ENCODE data around the gene POLD3.
A peak's percentile ranks its signal among the peaks of the same experiment; 100 is the strongest.

Gene POLD3

DNA sequence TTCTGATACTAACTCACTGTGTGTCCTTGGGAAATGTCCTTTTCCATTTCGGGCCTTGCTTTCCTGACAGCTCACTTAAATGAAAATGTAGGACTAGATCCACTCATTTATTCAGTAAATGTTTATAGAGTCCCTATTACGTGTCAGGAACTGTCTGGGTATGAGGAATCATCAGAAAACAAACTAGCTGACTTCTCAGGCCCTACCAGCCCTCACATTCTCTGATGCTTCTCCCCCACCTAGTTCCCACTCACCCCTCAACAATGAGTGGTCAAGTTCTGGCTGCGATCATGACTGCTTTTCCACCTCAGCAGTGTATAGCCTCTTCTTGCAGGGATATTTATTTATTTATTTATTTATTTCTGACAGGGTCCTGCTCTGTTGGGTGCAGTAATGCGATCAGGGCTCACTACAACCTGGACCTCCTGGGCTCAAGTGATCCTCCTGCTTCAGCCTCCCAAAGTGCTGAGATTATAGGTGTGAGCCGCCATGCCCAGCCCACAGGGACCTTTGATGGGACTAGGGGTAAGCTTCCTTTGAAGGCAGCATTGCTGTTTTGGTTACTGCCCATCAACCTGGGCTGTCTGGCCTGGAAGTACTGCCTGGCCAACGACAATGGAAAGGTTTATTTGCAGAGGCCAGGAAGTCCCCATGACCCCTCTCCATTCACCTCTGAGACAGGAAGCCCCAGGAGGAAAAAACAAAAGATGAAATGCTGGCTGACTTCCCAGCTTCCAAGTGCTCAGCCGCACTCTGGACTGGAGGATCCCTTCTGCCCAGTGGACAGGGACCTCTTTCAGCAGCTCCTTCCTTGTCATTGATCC lies 33.1 kb upstream of the POLD3 start:
- Histone ChIP-seq H3K4me1 (ENCODE audit: control extremely low read depth in 1 of 4, control insufficient read depth in 4 of 4, insufficient read depth in 4 of 4, low read length in 3 of 4) (no peaks in the 10 kb centered on the region), H3K4me3 (ENCODE audit: control insufficient read depth in 1 of 7, extremely low read depth in 1 of 7, insufficient read depth in 4 of 7, low read depth in 2 of 7, low read length in 6 of 7) (no peak overlapping the region), H3K27ac (ENCODE audit: insufficient read depth in 1 of 2, low read depth in 1 of 2, low read length in 2 of 2, poor library complexity in 1 of 2, severe bottlenecking in 2 of 2) (no peak overlapping the region), H3K36me3 (ENCODE audit: control insufficient read depth in 4 of 4, insufficient read depth in 4 of 4, low read length in 3 of 4) (no peaks in the 10 kb centered on the region), H3K27me3 (replicated peaks in 2 of 5; ENCODE audit: control insufficient read depth in 4 of 5, insufficient read depth in 5 of 5, low read length in 4 of 5) (no peaks in the 10 kb centered on the region), H3K9me3 (ENCODE audit: control extremely low read depth in 1 of 5, control insufficient read depth in 4 of 5, insufficient read depth in 2 of 5, low read depth in 1 of 5, low read length in 4 of 5) (peaks cover 0 to 12% (median 0%) of the 10 kb centered on the region in 5 experiments)
- 73% methylated on average over 5 of the region's 7 CpGs for WGBS (ENCODE audit: insufficient coverage)
- no peak for DNase-seq
- CTCF ChIA-PET, result interaction anchor here (0.6 to 1.6 kb wide), 6 partner anchors 10 to 119 kb away, joined by 3 to 6 read pairs (median 3); no protein-coding TSS in a partner anchor
- POLR2A ChIA-PET, result no interaction called here

GRCh38 chr11:74559934-74560309 lies 32.5 kb upstream of the POLD3 start:
- CTCF ChIA-PET, result interaction anchor here (0.6 to 1.6 kb wide), 3 partner anchors 96 to 120 kb away, joined by 3 to 4 read pairs (median 3); no protein-coding TSS in a partner anchor
- H3K4me3 ChIP-seq (ENCODE audit: control insufficient read depth in 1 of 7, extremely low read depth in 1 of 7, insufficient read depth in 4 of 7, low read depth in 2 of 7, low read length in 6 of 7), result no peak overlapping the region
- H3K4me1 ChIP-seq (ENCODE audit: control extremely low read depth in 1 of 4, control insufficient read depth in 4 of 4, insufficient read depth in 4 of 4, low read length in 3 of 4), result no peaks in the 10 kb centered on the region
- H3K36me3 ChIP-seq (ENCODE audit: control insufficient read depth in 4 of 4, insufficient read depth in 4 of 4, low read length in 3 of 4), result no peaks in the 10 kb centered on the region
- POLR2A ChIA-PET, result interaction anchor here (0.7 kb wide), 1 partner anchor 140 kb away, joined by 3 read pairs; no protein-coding TSS in a partner anchor
- 100% methylated on average over 1 of the region's 2 CpGs for WGBS (ENCODE audit: insufficient coverage)
- peaks cover 0 to 12% (median 0%) of the 10 kb centered on the region in 5 experiments for H3K9me3 ChIP-seq (ENCODE audit: control extremely low read depth in 1 of 5, control insufficient read depth in 4 of 5, insufficient read depth in 2 of 5, low read depth in 1 of 5, low read length in 4 of 5)
- H3K27me3 ChIP-seq (replicated peaks in 2 of 5; ENCODE audit: control insufficient read depth in 4 of 5, insufficient read depth in 5 of 5, low read length in 4 of 5), result no peaks in the 10 kb centered on the region
- H3K27ac ChIP-seq (ENCODE audit: insufficient read depth in 1 of 2, low read depth in 1 of 2, low read length in 2 of 2, poor library complexity in 1 of 2, severe bottlenecking in 2 of 2), result no peak overlapping the region
- DNase-seq, result no peak

DNA sequence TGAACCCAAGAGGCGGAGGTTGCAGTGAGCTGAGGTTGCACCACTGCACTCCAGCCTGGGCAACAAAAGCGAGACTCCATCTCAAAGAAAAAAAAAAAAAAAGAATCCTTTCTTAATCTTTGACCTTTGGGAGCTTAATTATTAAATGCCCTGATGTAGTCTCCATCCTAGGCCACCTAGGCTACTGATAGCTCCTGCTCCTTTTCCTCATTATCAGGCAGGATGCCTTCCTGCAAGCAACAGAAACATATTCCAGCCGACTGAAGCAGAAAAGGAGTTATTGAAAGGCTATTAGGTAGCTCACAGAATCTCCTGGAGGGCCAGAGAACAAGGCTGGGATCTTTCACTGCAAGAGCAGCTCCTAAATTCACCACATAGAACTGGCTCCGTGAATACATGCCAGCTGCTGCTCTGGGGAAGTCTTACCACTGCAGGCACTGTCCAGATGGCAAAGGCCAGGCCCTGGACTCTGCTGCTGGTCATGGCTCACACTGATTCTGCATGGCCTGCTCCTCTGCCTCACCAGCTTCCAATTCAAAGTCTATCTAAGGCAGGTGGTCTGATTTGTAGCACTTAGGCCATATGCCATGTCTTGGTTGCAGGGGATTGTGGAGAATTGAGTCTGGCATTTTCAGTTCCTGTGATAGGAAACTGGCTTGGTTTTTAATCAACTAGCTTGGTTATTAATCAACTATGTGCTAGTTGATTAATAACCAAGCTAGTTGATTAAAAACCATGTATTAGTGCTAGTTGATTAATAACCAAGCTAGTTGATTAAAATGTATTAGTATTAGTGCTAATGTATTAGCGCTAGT lies 26.0 kb upstream of the POLD3 start:
- Histone ChIP-seq H3K4me1 (ENCODE audit: control extremely low read depth in 1 of 4, control insufficient read depth in 4 of 4, insufficient read depth in 4 of 4, low read length in 3 of 4) (no peaks in the 10 kb centered on the region), H3K36me3 (ENCODE audit: control insufficient read depth in 4 of 4, insufficient read depth in 4 of 4, low read length in 3 of 4) (no peaks in the 10 kb centered on the region), H3K9me3 (ENCODE audit: control extremely low read depth in 1 of 5, control insufficient read depth in 4 of 5, insufficient read depth in 2 of 5, low read depth in 1 of 5, low read length in 4 of 5) (peaks cover 0 to 7% (median 0%) of the 10 kb centered on the region in 5 experiments), H3K4me3 (ENCODE audit: control insufficient read depth in 1 of 7, extremely low read depth in 1 of 7, insufficient read depth in 4 of 7, low read depth in 2 of 7, low read length in 6 of 7) (no peak overlapping the region), H3K27me3 (replicated peaks in 2 of 5; ENCODE audit: control insufficient read depth in 4 of 5, insufficient read depth in 5 of 5, low read length in 4 of 5) (no peaks in the 10 kb centered on the region), H3K27ac (ENCODE audit: insufficient read depth in 1 of 2, low read depth in 1 of 2, low read length in 2 of 2, poor library complexity in 1 of 2, severe bottlenecking in 2 of 2) (no peak overlapping the region)
- DNase-seq, result no peak
- ChIA-PET CTCF (interaction anchor here (0.7 to 13.0 kb wide), 5 partner anchors 8 to 179 kb away, joined by 3 to 242 read pairs (median 4); no protein-coding TSS in a partner anchor), POLR2A (no interaction called here)
- 88% methylated on average over 3 of the region's 5 CpGs for WGBS (ENCODE audit: insufficient coverage)

DNA sequence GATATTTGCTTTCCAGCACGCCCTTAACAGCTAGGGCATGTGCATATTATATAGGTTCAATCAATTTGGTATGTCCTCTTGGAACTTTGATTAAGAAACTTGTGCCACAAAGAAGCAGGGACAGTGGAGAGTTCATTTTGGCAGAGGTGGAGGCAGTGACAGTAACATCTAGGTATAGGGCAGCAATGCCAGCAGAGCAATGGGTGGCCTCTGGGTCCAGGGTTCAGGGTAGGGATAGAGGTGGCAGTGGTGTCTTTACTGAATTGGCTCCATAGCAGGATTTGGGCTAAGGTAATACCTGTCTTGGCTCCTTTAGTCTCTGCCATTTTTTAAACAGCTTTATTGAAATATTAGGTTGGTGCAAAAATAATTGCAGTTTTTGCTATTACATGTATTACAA lies 24.4 kb upstream of the POLD3 start:
- WGBS (ENCODE audit: insufficient coverage), result 100% methylated on average over 1 of the region's 1 CpG
- H3K9me3 ChIP-seq (ENCODE audit: control extremely low read depth in 1 of 5, control insufficient read depth in 4 of 5, insufficient read depth in 2 of 5, low read depth in 1 of 5, low read length in 4 of 5), result no peaks in the 10 kb centered on the region
- H3K27me3 ChIP-seq (replicated peaks in 2 of 5; ENCODE audit: control insufficient read depth in 4 of 5, insufficient read depth in 5 of 5, low read length in 4 of 5), result no peaks in the 10 kb centered on the region
- no peak overlapping the region for H3K4me3 ChIP-seq (ENCODE audit: control insufficient read depth in 1 of 7, extremely low read depth in 1 of 7, insufficient read depth in 4 of 7, low read depth in 2 of 7, low read length in 6 of 7)
- no peak overlapping the region for H3K27ac ChIP-seq (ENCODE audit: insufficient read depth in 1 of 2, low read depth in 1 of 2, low read length in 2 of 2, poor library complexity in 1 of 2, severe bottlenecking in 2 of 2)
- H3K36me3 ChIP-seq (ENCODE audit: control insufficient read depth in 4 of 4, insufficient read depth in 4 of 4, low read length in 3 of 4), result no peaks in the 10 kb centered on the region
- DNase-seq, result no peak
- H3K4me1 ChIP-seq (ENCODE audit: control extremely low read depth in 1 of 4, control insufficient read depth in 4 of 4, insufficient read depth in 4 of 4, low read length in 3 of 4), result no peaks in the 10 kb centered on the region
- ChIA-PET POLR2A (no interaction called here), CTCF (interaction anchor here (1.5 to 13.0 kb wide), 2 partner anchors 9 to 116 kb away, joined by 3 to 242 read pairs; no protein-coding TSS in a partner anchor)

- peak; percentile 59 to 70 (median 64) for DNase-seq
- Histone ChIP-seq H3K4me1 (ENCODE audit: control extremely low read depth in 1 of 4, control insufficient read depth in 4 of 4, insufficient read depth in 4 of 4, low read length in 3 of 4) (no peaks in the 10 kb centered on the region), H3K27ac (ENCODE audit: insufficient read depth in 1 of 2, low read depth in 1 of 2, low read length in 2 of 2, poor library complexity in 1 of 2, severe bottlenecking in 2 of 2) (no peak overlapping the region), H3K27me3 (replicated peaks in 2 of 5; ENCODE audit: control insufficient read depth in 4 of 5, insufficient read depth in 5 of 5, low read length in 4 of 5) (peaks cover 0 to 2% (median 0%) of the 10 kb centered on the region in 5 experiments), H3K9me3 (ENCODE audit: control extremely low read depth in 1 of 5, control insufficient read depth in 4 of 5, insufficient read depth in 2 of 5, low read depth in 1 of 5, low read length in 4 of 5) (no peaks in the 10 kb centered on the region), H3K4me3 (ENCODE audit: control insufficient read depth in 1 of 7, extremely low read depth in 1 of 7, insufficient read depth in 4 of 7, low read depth in 2 of 7, low read length in 6 of 7) (no peak overlapping the region), H3K36me3 (ENCODE audit: control insufficient read depth in 4 of 4, insufficient read depth in 4 of 4, low read length in 3 of 4) (no peaks in the 10 kb centered on the region)
- WGBS (ENCODE audit: insufficient coverage), result 83% methylated on average over 4 of the region's 8 CpGs
- ChIA-PET POLR2A (interaction anchor here (0.7 kb wide), 1 partner anchor 107 kb away, joined by 3 read pairs; no protein-coding TSS in a partner anchor), CTCF (interaction anchor here (0.8 to 13.0 kb wide), 24 partner anchors 9 to 601 kb away, joined by 3 to 242 read pairs (median 4); no protein-coding TSS in a partner anchor)
These were observed 21.9 kb upstream of the POLD3 start for GRCh38 chr11:74570266-74571061.

GRCh38 chr11:74571062-74571399 lies 21.4 kb upstream of the POLD3 start:
- Histone ChIP-seq H3K27ac (ENCODE audit: insufficient read depth in 1 of 2, low read depth in 1 of 2, low read length in 2 of 2, poor library complexity in 1 of 2, severe bottlenecking in 2 of 2) (no peak overlapping the region), H3K36me3 (ENCODE audit: control insufficient read depth in 4 of 4, insufficient read depth in 4 of 4, low read length in 3 of 4) (no peaks in the 10 kb centered on the region), H3K4me3 (ENCODE audit: control insufficient read depth in 1 of 7, extremely low read depth in 1 of 7, insufficient read depth in 4 of 7, low read depth in 2 of 7, low read length in 6 of 7) (no peak overlapping the region), H3K9me3 (ENCODE audit: control extremely low read depth in 1 of 5, control insufficient read depth in 4 of 5, insufficient read depth in 2 of 5, low read depth in 1 of 5, low read length in 4 of 5) (no peaks in the 10 kb centered on the region), H3K4me1 (ENCODE audit: control extremely low read depth in 1 of 4, control insufficient read depth in 4 of 4, insufficient read depth in 4 of 4, low read length in 3 of 4) (no peaks in the 10 kb centered on the region), H3K27me3 (replicated peaks in 2 of 5; ENCODE audit: control insufficient read depth in 4 of 5, insufficient read depth in 5 of 5, low read length in 4 of 5) (peaks cover 0 to 2% (median 0%) of the 10 kb centered on the region in 5 experiments)
- POLR2A ChIA-PET, result no interaction called here
- 100% methylated on average over 1 of the region's 2 CpGs for WGBS (ENCODE audit: insufficient coverage)
- no peak for DNase-seq
- CTCF ChIA-PET, result interaction anchor here (0.8 to 13.0 kb wide), 24 partner anchors 8 to 601 kb away, joined by 3 to 242 read pairs (median 4); no protein-coding TSS in a partner anchor

Data from common myeloid progenitor, CD34-positive (primary cell).